GM18505 (cell line): Measurements from ENCODE around the gene PI4KA.

Experiments
- ATAC-seq: cut with Tn5 transposase; IDR thresholded peaks from one replicate; pipeline ENCODE4 v1.9.1; 2021; ENCODE audit not compliant: unreplicated experiment
- POLR2A ChIP-seq: IDR thresholded peaks from 4 replicates; pipeline ENCODE4 v1.6.1; 2011; ENCODE audit warnings: borderline replicate concordance; ENCODE audit not compliant: insufficient read depth, insufficient read length; ENCODE audit errors: extremely low read depth

PI4KA gene

GRCh38 chr22:20766530-20766929 is 92.1 kb downstream of the PI4KA start:
- TF ChIP-seq POLR2A: no peak
- no peak for ATAC-seq

GRCh38 chr22:20765938-20766337 is 92.7 kb downstream of the PI4KA start:
- no peak for ATAC-seq
- TF ChIP-seq POLR2A: no peak

GRCh38 chr22:20764729-20765128 is 93.9 kb downstream of the PI4KA start:
- no peak for ATAC-seq
- TF ChIP-seq POLR2A: no peak

- ATAC-seq: no peak
- TF ChIP-seq POLR2A: no peak
These were observed 94.2 kb downstream of the PI4KA start for GRCh38 chr22:20764471-20764720.

GRCh38 chr22:20763630-20764470 is 94.8 kb downstream of the PI4KA start:
- no peak for ATAC-seq
- no peak for TF ChIP-seq POLR2A

GRCh38 chr22:20762233-20762796 is 96.3 kb downstream of the PI4KA start:
- no peak for ATAC-seq
- no peak for TF ChIP-seq POLR2A

- TF ChIP-seq POLR2A: no peak
These were observed 97.1 kb downstream of the PI4KA start for GRCh38 chr22:20761536-20761935.

GRCh38 chr22:20760084-20760483 is 98.5 kb downstream of the PI4KA start:
- no peak for TF ChIP-seq POLR2A
- ATAC-seq: no peak

More at GRCh38 chr22:20761536-20761935, 97.1 kb downstream of the PI4KA start:
- ATAC-seq: no peak

- TF ChIP-seq POLR2A: no peak
- no peak for ATAC-seq
These were observed 99.9 kb downstream of the PI4KA start for GRCh38 chr22:20758688-20759087.

- no peak for TF ChIP-seq POLR2A
- ATAC-seq: no peak
These were observed 101.8 kb downstream of the PI4KA start for GRCh38 chr22:20756846-20757245.

GRCh38 chr22:20752873-20753272 is 105.7 kb downstream of the PI4KA start:
- TF ChIP-seq POLR2A: no peak

GRCh38 chr22:20752104-20752741 is 106.4 kb downstream of the PI4KA start:
- TF ChIP-seq POLR2A: no peak
- ATAC-seq: no peak

More at GRCh38 chr22:20752873-20753272, 105.7 kb downstream of the PI4KA start:
- ATAC-seq: no peak

- no peak for ATAC-seq
These were observed 107.3 kb downstream of the PI4KA start for GRCh38 chr22:20751185-20751851.

More at GRCh38 chr22:20751185-20751851, 107.3 kb downstream of the PI4KA start:
- TF ChIP-seq POLR2A: no peak
